Tibial nerve (tissue), 4 donors: ENCODE results near the gene HOXA3. TPM values are rescaled to one million over a fixed set of nuclear protein-coding genes. Genes with fewer than 3 reads are reported as not detected.

Experiments
- DNase-seq, 2 donors: peaks; one replicate each; pipeline ENCODE4 v3.0.0-alpha.2; 2019; ENCODE audit warnings: low spot score in 2 of 2
- H3K27ac ChIP-seq, 4 donors: fragments of 200-600 bp; sonication (generic) in 3 of 4; one replicate each; pipeline ENCODE4 v1.5.1; 2017 to 2019; ENCODE audit warnings: mild to moderate bottlenecking in 1 of 4
- H3K27me3 ChIP-seq, 2 donors: fragments of 200-600 bp; sonication (generic) in 1 of 2; one replicate each; pipeline versions ENCODE4 v1.5.1 to v1.6.0; 2017 to 2019
- H3K36me3 ChIP-seq, 3 donors: fragments of 200-600 bp; sonication (generic); one replicate each; pipeline ENCODE4 v1.5.1; 2018 to 2019
- H3K4me1 ChIP-seq, 4 donors: fragments of 200-600 bp; sonication (generic) in 3 of 4; one replicate each; pipeline ENCODE4 v1.5.1; 2017 to 2019
- H3K4me3 ChIP-seq, 4 donors: fragments of 200-600 bp; sonication (generic) in 3 of 4; one replicate each; pipeline ENCODE4 v1.5.1; 2017 to 2019; ENCODE audit warnings: mild to moderate bottlenecking in 1 of 4, moderate library complexity in 1 of 4
- H3K9me3 ChIP-seq, 4 donors: fragments of 200-600 bp; sonication (generic) in 3 of 4; one replicate each; pipeline ENCODE4 v1.5.1; 2017 to 2019
- CTCF ChIP-seq, 5 experiments: fragments of 200-600 bp in 3 of 5; fragments of 450-650 bp in 2 of 5; sonication (generic) in 3 of 5; IDR thresholded peaks; one replicate each; pipeline ENCODE4 v1.5.1; 2016 to 2019; ENCODE audit warnings: antibody characterized with exemption in 5 of 5, mild to moderate bottlenecking in 3 of 5, moderate library complexity in 2 of 5
- EP300 ChIP-seq, 2 donors: sonication (generic); formaldehyde crosslinking; IDR thresholded peaks; one replicate each; pipeline ENCODE4 v1.6.1; 2017; ENCODE audit warnings: antibody characterized with exemption in 2 of 2, mild to moderate bottlenecking in 1 of 2
- POLR2A ChIP-seq, 2 donors: fragments of 450-650 bp; IDR thresholded peaks; one replicate each; pipeline ENCODE4 v1.6.1; 2017; ENCODE audit warnings: antibody characterized with exemption in 2 of 2, mild to moderate bottlenecking in 2 of 2, moderate library complexity in 2 of 2
- WGBS, 2 donors: methylation state at CpG; one replicate each; pipeline ENCODE4 v1.1.5; 2018; 5-methylcytosine and 5-hydroxymethylcytosine counted together
- total RNA-seq, 4 donors: library from RNA; depleted of rRNA; stranded (reverse); fragments of >200 nt; gene quantifications; one replicate each; pipeline ENCODE4 v1.1.0, GENCODE V29; 2016

Gene HOXA3
- total RNA-seq, 4 donors from 2014 or later = 7.0 to 18.8 (median 8.7) TPM

GRCh38 chr7:27194686-27195379 is 42.5 kb upstream of the HOXA3 start:
- peaks cover 0 to 39% (median 19%) of the 10 kb centered on the region in 4 donors for H3K4me1 ChIP-seq
- no peak overlapping the region for H3K27ac ChIP-seq
- WGBS, 2 donors = 49 to 55% methylated on average over 9 of the region's 9 CpGs
- no peak overlapping the region for H3K4me3 ChIP-seq
- no peak for TF ChIP-seq POLR2A (IDR thresholded peaks at IDR 0.05)
- no peak for TF ChIP-seq EP300 (IDR thresholded peaks at IDR 0.05)
- TF ChIP-seq CTCF (IDR thresholded peaks at IDR 0.05) = no peak
- no peaks in the 10 kb centered on the region for H3K36me3 ChIP-seq
- peaks cover 7 to 90% of the 10 kb centered on the region in 2 donors for H3K27me3 ChIP-seq
- DNase-seq = no peak
- H3K9me3 ChIP-seq = no peaks in the 10 kb centered on the region

- no peak overlapping the region for H3K4me3 ChIP-seq
These were observed 41.6 kb upstream of the HOXA3 start for GRCh38 chr7:27194002-27194352.

GRCh38 chr7:27193335-27194001 is 41.1 kb upstream of the HOXA3 start:
- Histone ChIP-seq H3K36me3 (no peaks in the 10 kb centered on the region), H3K27ac (peak overlapping the region in 1 of 4 donors; percentile 87), H3K27me3 (peaks cover 7 to 94% of the 10 kb centered on the region in 2 donors), H3K4me1 (peaks cover 0 to 38% (median 23%) of the 10 kb centered on the region in 4 donors), H3K4me3 (peak overlapping the region in 3 of 4 donors; percentile 19 to 51 (median 43)), H3K9me3 (no peaks in the 10 kb centered on the region)
- no peak for TF ChIP-seq EP300 (IDR thresholded peaks at IDR 0.05)
- peak in 1 of 2 donors; percentile 12 for DNase-seq
- 37 to 46% methylated on average over 28 to 29 of the region's 29 CpGs for WGBS, 2 donors

More at GRCh38 chr7:27194002-27194352, 41.6 kb upstream of the HOXA3 start:
- DNase-seq = no peak
- Histone ChIP-seq H3K36me3 (no peaks in the 10 kb centered on the region), H3K27me3 (peaks cover 7 to 94% of the 10 kb centered on the region in 2 donors), H3K27ac (no peak overlapping the region), H3K4me1 (peaks cover 0 to 38% (median 21%) of the 10 kb centered on the region in 4 donors), H3K9me3 (no peaks in the 10 kb centered on the region)
- 58 to 67% methylated on average over 2 of the region's 2 CpGs for WGBS, 2 donors
- TF ChIP-seq CTCF (IDR thresholded peaks at IDR 0.05) (no peak), EP300 (IDR thresholded peaks at IDR 0.05) (no peak), POLR2A (IDR thresholded peaks at IDR 0.05) (no peak)

GRCh38 chr7:27192546-27193334 is 40.4 kb upstream of the HOXA3 start:
- peak in 1 of 2 donors; percentile 21 for DNase-seq
- no peak for TF ChIP-seq EP300 (IDR thresholded peaks at IDR 0.05)
- Histone ChIP-seq H3K27ac (peak overlapping the region in 3 of 4 donors; percentile 17 to 87 (median 50)), H3K27me3 (peaks cover under 1 to 94% of the 10 kb centered on the region in 2 donors), H3K4me3 (peak overlapping the region; percentile 19 to 51 (median 38)), H3K4me1 (peaks cover 0 to 38% (median 25%) of the 10 kb centered on the region in 4 donors), H3K9me3 (no peaks in the 10 kb centered on the region), H3K36me3 (no peaks in the 10 kb centered on the region)
- 1 to 9% methylated on average over 32 to 62 of the region's 78 CpGs for WGBS, 2 donors

GRCh38 chr7:27191833-27192545 is 39.6 kb upstream of the HOXA3 start:
- 13 to 16% methylated on average over 39 of the region's 42 CpGs for WGBS, 2 donors
- H3K4me3 ChIP-seq = peak overlapping the region; percentile 19 to 51 (median 38)
- peak overlapping the region in 3 of 4 donors; percentile 17 to 87 (median 50) for H3K27ac ChIP-seq
- no peaks in the 10 kb centered on the region for H3K36me3 ChIP-seq
- peaks cover 0 to 42% (median 29%) of the 10 kb centered on the region in 4 donors for H3K4me1 ChIP-seq
- TF ChIP-seq EP300 (IDR thresholded peaks at IDR 0.05) = peak in 1 of 2 donors; percentile 6
- no peak for TF ChIP-seq CTCF (IDR thresholded peaks at IDR 0.05)
- peak in 1 of 2 donors; percentile 26 for DNase-seq
- no peaks in the 10 kb centered on the region for H3K9me3 ChIP-seq
- peaks cover 0 to 94% of the 10 kb centered on the region in 2 donors for H3K27me3 ChIP-seq
